HG03175 (cell line): ENCODE data around the gene SERPINE2.

Experiments used
- ATAC-seq: cut with Tn5 transposase; IDR thresholded peaks from one replicate; pipeline ENCODE4 v1.9.1; 2021; ENCODE audit warnings: mild to moderate bottlenecking, moderate library complexity; ENCODE audit not compliant: unreplicated experiment

Gene SERPINE2

GRCh38 chr2:224039080-224039769 is at the start of gene SERPINE2:
Gene SERPINE2, minus strand, starts transcription at chr2:224039286. Its CDS starts 37,386 bp downstream, at chr2:224001900.
- peak; percentile 62 for ATAC-seq

DNA sequence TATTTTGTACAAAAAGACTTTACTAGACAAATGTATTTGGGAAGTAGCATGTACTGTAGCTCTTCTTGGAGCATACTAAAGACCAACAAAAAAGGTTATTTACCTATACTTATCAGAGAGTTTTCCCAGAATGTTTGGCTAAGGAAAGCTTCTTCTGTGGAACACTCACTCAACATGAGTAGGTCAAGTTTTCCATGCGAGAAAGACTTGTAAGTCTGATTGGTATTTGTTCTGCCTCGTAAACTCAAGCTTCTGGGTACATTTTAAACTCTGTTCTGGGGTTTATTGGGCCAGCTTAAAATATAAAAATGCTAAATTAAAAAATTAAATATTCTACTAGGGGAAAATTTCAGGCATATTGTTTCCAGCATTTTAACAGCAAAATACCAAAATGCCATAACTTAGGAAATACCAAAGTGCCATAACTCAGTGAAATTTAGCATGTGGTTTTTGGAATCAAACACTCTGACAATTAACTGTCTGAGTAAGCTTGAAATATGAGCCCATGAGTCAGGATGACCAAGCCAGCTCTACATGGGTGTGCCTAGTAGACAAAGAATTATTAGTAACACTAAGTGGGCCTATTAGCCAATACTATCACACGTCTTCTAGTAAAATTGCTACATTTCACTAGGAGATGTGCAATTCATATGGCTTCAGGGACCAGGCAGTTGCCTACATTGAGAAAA is 47.3 kb upstream of the SERPINE2 start:
- no peak for ATAC-seq

DNA sequence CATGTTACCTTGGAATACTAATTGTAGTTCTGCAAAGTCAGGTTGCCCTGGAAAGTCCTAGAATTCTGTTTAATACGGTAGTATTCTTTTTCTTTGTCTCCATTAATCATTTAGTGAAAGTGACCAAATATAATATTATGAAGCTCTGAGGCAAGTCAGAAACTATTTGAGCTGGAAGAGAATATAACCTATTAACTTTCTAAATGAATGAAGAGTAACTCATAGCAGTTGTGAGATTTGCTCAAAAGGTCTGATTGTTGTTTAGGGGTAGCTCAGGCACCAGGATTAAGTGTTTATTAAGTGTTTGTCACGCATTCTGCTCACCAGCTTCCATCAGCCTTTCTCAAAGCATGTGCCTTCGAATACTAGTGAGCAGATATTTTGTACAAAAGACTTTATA is 46.7 kb upstream of the SERPINE2 start:
- no peak for ATAC-seq

GRCh38 chr2:224085246-224085645 is 46.2 kb upstream of the SERPINE2 start:
- no peak for ATAC-seq

DNA sequence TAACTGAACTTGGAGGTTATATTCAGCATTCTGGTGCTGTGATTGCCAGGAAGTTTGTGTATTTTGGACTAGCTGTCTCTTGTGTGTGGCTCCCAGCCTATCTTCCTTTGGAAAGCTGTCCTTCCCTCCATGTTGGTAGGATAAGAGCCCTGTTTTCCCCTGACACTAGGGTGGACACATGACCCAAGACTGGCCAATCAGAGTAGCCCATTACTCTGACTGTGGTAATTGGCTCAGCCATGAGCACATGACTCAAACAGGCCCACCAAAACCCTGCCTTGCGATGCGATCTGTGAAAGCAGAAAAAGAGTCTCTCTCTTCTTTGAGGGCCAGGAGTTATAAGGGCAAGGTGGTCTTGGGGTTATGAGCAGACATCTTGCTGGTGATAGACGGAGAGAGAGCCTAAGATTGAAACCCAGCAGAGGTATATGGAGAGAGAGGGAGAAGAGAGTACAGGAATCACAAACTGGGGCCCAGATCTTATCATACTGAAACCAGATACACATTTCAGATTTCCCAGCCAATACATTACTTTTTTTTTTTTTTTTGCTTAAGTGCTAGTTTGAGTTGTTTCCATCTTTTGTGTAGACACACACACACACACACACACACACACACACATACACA is 45.3 kb upstream of the SERPINE2 start:
- no peak for ATAC-seq

- ATAC-seq: no peak
Observed at GRCh38 chr2:224083638-224084037, 44.6 kb upstream of the SERPINE2 start.

- ATAC-seq: no peak
Observed at GRCh38 chr2:224078656-224079055, 39.6 kb upstream of the SERPINE2 start.

DNA sequence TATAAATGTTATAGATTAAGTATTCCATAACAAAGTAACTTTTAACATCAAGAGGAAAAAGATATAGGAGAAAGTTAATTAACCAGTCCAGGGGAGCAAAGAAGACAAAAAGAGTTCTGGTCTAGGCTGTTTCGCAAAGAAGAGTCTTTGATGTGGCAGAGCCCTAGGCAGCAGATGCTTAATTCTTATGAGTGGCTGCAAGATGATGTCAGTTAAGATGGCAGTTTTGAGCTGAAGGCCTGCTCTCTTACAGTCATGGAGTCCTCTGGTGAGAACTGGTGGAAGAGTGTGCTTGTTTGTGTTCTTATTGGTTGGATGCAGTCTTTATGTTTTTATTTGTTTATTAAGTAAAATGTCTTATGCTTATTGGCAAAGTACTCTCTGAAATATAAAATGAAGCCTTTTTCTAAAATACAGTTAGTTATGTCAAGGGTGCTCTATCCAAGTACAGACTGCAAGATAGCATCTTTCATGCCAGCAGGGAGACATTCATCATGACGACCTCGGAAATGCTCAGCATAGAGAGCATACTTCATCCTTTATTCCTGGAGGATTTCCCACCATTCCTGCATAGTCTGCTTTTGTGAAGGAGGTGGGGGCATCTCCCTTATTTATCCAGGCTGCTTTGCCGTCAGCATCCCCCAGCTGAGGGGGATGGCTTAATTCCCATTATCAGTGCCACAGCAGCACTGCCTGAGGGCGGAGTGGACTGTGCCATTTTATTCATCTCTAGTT is 38.9 kb upstream of the SERPINE2 start:
- ATAC-seq: no peak

DNA sequence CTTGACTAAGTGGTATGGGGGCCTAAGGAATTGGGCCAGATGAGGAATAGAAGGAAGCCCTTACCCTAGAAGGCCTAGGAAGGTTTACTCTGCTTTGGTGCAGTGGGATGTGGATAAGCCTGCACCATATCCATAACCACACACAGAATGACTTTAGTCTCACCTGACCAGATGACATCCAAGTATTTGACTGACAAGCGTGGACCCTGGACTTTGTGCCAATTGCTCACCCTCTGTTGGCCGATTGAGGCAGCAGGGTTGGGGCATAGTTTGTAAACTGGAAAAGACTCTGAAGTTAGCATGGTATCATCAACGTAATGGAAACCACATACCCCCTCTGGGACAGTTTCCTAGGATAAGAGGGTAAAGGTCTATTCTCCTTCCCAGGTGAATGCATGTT is 36.5 kb upstream of the SERPINE2 start:
- ATAC-seq: no peak

DNA sequence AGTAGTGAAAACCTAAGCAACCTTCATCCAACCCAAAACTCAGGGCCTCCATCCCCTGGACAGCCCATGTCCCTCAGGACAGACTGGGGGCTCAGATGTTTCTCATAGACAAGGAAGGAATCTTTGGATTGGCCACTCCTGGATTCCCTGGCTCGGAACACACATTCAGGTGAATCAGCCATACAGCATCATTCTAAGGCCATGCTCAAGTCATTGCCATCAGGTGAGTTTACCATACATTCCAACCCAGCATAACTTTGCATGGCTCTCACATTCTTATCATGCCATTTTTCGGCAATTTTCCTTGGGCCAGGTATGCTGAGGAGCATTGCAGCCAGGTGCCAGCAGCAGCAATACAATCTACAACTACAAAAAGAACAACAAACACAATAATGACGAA is 34.6 kb upstream of the SERPINE2 start:
- no peak for ATAC-seq

GRCh38 chr2:224072541-224073188 is 33.6 kb upstream of the SERPINE2 start:
- ATAC-seq: no peak

DNA sequence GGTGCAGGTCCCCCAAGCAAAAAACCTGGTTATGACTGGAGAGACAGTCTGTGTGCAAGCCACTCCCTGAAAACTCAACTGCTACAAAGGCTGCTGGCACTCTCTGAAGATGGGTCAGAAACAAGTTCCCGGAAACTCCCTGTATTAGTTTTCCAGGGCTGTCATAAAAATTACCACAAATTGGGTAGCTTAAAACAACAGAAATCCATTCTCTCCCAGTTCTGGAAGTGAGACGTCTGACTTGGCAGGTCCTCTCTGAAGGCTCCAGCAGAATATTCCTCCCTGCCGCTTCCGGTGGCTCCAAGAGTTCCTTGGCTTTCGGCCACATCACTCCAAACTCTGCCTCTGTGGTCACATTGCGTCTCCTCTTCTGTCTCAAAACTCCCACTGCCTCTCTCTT is 30.1 kb upstream of the SERPINE2 start:
- no peak for ATAC-seq

- peak; percentile 57 for ATAC-seq
Observed at GRCh38 chr2:224063298-224063648, 24.2 kb upstream of the SERPINE2 start.

DNA sequence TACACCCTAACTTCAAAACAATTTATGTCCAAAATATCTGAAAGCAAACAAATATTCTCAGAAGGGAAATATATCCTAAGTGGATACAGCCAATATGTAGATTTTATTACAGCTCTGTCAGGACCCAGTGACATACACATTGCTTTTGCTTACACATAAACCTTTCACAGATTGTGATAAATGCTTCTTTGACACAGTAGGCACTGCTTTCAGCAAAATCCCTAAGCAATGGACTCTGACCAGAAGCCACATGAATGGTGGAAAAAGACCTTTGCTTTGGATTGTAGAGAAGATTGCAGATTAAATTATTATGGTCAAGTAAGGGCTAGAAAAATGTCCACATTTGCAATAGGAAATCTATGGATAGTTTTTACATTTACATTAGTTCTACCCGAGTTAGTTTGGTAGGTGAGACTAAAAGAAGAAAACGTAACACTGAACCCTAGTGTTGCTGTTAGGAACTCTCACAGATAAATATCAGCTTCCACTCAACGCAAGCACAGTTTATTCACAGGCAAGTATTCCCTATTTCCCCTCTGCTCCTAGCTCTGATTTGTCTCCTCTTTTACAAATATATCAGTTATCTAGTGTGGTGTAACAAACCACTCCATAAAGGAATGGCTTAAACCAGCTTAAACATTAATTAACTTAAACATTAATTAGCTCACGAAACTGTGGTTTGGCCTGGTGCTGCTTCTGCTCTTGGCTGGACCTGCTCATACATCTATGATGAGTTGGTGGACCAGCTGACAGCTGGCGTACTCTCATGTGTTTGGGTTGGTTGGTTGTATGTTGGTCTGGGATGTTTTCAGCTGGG is 23.6 kb upstream of the SERPINE2 start:
- ATAC-seq: peak; percentile 82

DNA sequence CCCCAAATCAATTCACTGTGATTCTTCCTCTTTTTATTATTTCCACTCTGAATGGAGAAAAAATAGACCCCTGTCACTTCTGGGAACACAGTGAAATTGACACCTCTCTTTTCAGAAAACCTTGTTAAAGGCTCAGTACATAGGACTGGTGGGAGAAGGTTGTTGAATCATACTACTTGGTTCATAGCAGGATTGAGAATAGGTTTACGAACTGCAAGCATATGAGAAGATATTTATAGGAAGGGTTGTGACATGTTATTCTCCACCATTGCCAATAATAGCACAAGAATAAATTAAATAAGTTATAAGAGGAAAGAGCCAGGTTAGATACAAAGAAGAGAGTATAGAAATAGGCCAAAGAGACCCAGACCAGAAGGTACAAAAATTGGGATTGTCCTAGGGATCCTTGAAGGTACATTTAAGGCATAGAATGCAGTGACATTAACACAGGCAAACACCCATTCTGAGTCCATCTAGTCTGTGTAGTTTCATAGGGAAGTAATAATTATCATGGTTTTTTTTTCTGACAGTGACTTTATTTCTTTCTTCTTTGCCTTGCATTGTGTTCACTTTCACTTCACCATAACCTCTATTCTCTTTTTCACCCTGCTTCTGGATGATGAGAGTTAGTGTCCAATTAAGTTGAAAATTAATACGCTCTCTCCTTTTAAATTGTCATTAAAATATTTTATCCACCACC is 21.8 kb upstream of the SERPINE2 start:
- ATAC-seq: no peak

- no peak for ATAC-seq
Observed at GRCh38 chr2:224059178-224059577, 20.1 kb upstream of the SERPINE2 start.

DNA sequence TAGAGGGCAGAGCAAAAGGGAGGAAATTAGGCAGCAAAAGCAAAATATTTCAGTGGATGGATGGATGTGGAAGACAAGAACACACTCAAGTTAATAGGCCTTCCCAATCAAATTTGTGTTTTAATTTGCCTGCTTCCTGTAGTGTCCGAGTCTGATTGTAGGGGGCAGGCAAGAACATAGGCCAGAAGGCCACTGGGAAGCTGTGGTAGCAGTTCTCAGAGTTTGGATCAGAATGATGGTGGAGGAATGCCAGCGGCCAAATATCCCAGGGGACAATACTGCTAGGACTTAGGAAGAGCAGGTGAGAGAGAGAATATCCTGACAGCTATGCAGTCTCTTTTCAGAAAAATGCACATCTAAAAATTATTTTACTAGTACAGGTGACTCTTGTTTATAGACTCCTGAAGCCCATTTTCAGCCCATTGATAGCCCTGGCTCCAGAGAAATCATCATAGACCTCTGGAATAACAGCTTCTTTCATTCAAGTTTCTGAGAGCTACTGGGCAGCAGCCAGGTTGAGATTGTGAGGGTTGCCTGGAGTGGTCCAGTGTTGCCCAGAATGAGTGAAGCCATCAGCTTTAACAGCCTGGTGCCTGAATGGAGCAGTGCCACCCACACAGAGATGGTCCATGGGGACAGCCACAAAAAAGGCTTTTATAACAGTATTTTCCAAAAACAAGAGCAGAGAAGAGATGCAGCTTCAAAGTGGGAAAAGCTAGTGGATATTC is 19.1 kb upstream of the SERPINE2 start:
- no peak for ATAC-seq

- no peak for ATAC-seq
Observed at GRCh38 chr2:224056889-224057288, 17.8 kb upstream of the SERPINE2 start.

GRCh38 chr2:224055101-224055500 is 16.0 kb upstream of the SERPINE2 start:
- no peak for ATAC-seq
